WTC11 (cell line): ENCODE data around the gene GDAP1L1. TPM values are rescaled to one million over a fixed set of nuclear protein-coding genes. Genes with fewer than 3 reads are reported as not detected.

Experiments used
- ATAC-seq: fragments of 200-7000 bp; cut with Tn5 transposase; 2 replicates; pipeline ENCODE4 v1.10.0; 2021; ENCODE audit warnings: mild to moderate bottlenecking, moderate library complexity
- CTCF ChIA-PET: fragments of 300-600 bp; sonication (Branson Sonifier 250); formaldehyde crosslinking; loops from one replicate; lab custom pipeline; 2021; ENCODE audit warnings: antibody characterized with exemption; lab: Charles Lee
- POLR2A ChIA-PET: fragments of 350-600 bp; sonication (Branson Sonifier 250); formaldehyde crosslinking; loops from one replicate; lab custom pipeline; 2021; ENCODE audit warnings: antibody characterized with exemption; lab: Charles Lee
- DNase-seq: peaks from one replicate; pipeline ENCODE4 v3.0.0; 2021; ENCODE audit warnings: low spot score
- H3K27ac Mint-ChIP-seq: 2 replicates; pipeline ENCODE4 v1.8.0; 2021; ENCODE audit warnings: mixed read lengths
- H3K27me3 Mint-ChIP-seq: 2 replicates; pipeline ENCODE4 v1.8.0; 2021; ENCODE audit warnings: low read depth, mild to moderate bottlenecking, moderate library complexity, mixed read lengths
- H3K36me3 Mint-ChIP-seq: 2 replicates; pipeline ENCODE4 v1.8.0; 2021; ENCODE audit warnings: mixed read lengths
- H3K4me1 Mint-ChIP-seq: 2 replicates; pipeline ENCODE4 v1.8.0; 2022; ENCODE audit warnings: mixed read lengths
- H3K4me3 Mint-ChIP-seq: 2 replicates; pipeline ENCODE4 v1.8.0; 2021; ENCODE audit warnings: mild to moderate bottlenecking, moderate library complexity, mixed read lengths
- H3K9me3 Mint-ChIP-seq: 2 replicates; pipeline ENCODE4 v1.8.0; 2021; ENCODE audit warnings: mixed read lengths
- ATF2 ChIP-seq: sonication (generic); formaldehyde crosslinking; IDR thresholded peaks from 2 replicates; pipeline ENCODE4 v1.8.1; 2022; ENCODE audit warnings: low read depth, missing genetic modification reagents, borderline replicate concordance
- E2F5 ChIP-seq: sonication (generic); formaldehyde crosslinking; IDR thresholded peaks from 2 replicates; pipeline ENCODE4 v1.8.1; 2022; ENCODE audit warnings: mild to moderate bottlenecking, moderate library complexity, missing genetic modification reagents
- ELF4 ChIP-seq: sonication (generic); formaldehyde crosslinking; IDR thresholded peaks from 2 replicates; pipeline ENCODE4 v1.8.1; 2022; ENCODE audit warnings: low read depth, mild to moderate bottlenecking, moderate library complexity, missing genetic modification reagents
- FOXJ3 ChIP-seq: sonication (generic); formaldehyde crosslinking; IDR thresholded peaks from 2 replicates; pipeline ENCODE4 v1.9.0; 2021; ENCODE audit warnings: missing genetic modification reagents, mild to moderate bottlenecking, borderline replicate concordance
- FOXP1 ChIP-seq: sonication (generic); formaldehyde crosslinking; IDR thresholded peaks from 2 replicates; pipeline ENCODE4 v1.8.0; 2022; ENCODE audit warnings: missing genetic modification reagents, mild to moderate bottlenecking, moderate library complexity, borderline replicate concordance
- GABPB1 ChIP-seq: sonication (generic); formaldehyde crosslinking; IDR thresholded peaks from 2 replicates; pipeline ENCODE4 v1.8.1; 2023; ENCODE audit warnings: mild to moderate bottlenecking, missing genetic modification reagents
- GRHL2 ChIP-seq: fragments of 250-450 bp; sonication (Bioruptor Pico); IDR thresholded peaks from 2 replicates; pipeline ENCODE4 v1.8.0; 2022; ENCODE audit warnings: mild to moderate bottlenecking, moderate library complexity; ENCODE audit not compliant: insufficient replicate concordance, severe bottlenecking
- GTF2I ChIP-seq: fragments of 250-450 bp; sonication (Bioruptor Pico); conservative IDR thresholded peaks from 2 replicates; pipeline ENCODE4 v1.4.0; 2021; ENCODE audit warnings: mild to moderate bottlenecking
- MXD4 ChIP-seq: fragments of 250-450 bp; sonication (Bioruptor Pico); IDR thresholded peaks from 2 replicates; pipeline ENCODE4 v1.8.0; 2021; ENCODE audit warnings: mild to moderate bottlenecking, moderate library complexity, borderline replicate concordance
- NFYB ChIP-seq: sonication (generic); formaldehyde crosslinking; conservative IDR thresholded peaks from 2 replicates; pipeline ENCODE4 v1.8.0; 2022; ENCODE audit warnings: low read depth, missing genetic modification reagents
- NR2C2 ChIP-seq: sonication (generic); formaldehyde crosslinking; IDR thresholded peaks from 2 replicates; pipeline ENCODE4 v1.8.0; 2022; ENCODE audit warnings: mild to moderate bottlenecking, missing genetic modification reagents
- PREB ChIP-seq: sonication (generic); formaldehyde crosslinking; IDR thresholded peaks from 2 replicates; pipeline ENCODE4 v1.8.1; 2022; ENCODE audit warnings: mild to moderate bottlenecking, missing genetic modification reagents, moderate library complexity, borderline replicate concordance
- SMAD3 ChIP-seq: sonication (generic); formaldehyde crosslinking; IDR thresholded peaks from 2 replicates; pipeline ENCODE4 v1.8.0; 2022; ENCODE audit warnings: missing genetic modification reagents, mild to moderate bottlenecking, borderline replicate concordance
- ZMAT4 ChIP-seq: fragments of 250-450 bp; sonication (Bioruptor Pico); IDR thresholded peaks from 2 replicates; pipeline ENCODE4 v1.9.0; 2021; ENCODE audit warnings: mild to moderate bottlenecking
- ZNF396 ChIP-seq: fragments of 250-450 bp; sonication (Bioruptor Pico); IDR thresholded peaks from 2 replicates; pipeline ENCODE4 v1.8.0; 2021; ENCODE audit warnings: mild to moderate bottlenecking, moderate library complexity, borderline replicate concordance
- ZNF423 ChIP-seq: fragments of 250-450 bp; sonication (Bioruptor Pico); IDR thresholded peaks from 2 replicates; pipeline ENCODE4 v2.1.2; 2022; ENCODE audit warnings: mild to moderate bottlenecking, moderate library complexity
- ZNF671 ChIP-seq: fragments of 250-450 bp; sonication (Bioruptor Pico); IDR thresholded peaks from 2 replicates; pipeline ENCODE4 v1.8.0; 2021; ENCODE audit warnings: mild to moderate bottlenecking
- ZSCAN18 ChIP-seq: fragments of 250-450 bp; sonication (Bioruptor Pico); IDR thresholded peaks from 2 replicates; pipeline ENCODE4 v2.1.2; 2022; ENCODE audit warnings: mild to moderate bottlenecking, moderate library complexity
- total RNA-seq: library from RNA; stranded (reverse); gene quantifications from 3 replicates; pipeline ENCODE4 v1.2.3, GENCODE V29; 2021
- TF ChIP-seq, protein P1 (sequence below): sonication (generic); formaldehyde crosslinking; IDR thresholded peaks from 2 replicates; pipeline ENCODE4 v1.8.0; 2023; ENCODE audit warnings: mild to moderate bottlenecking, missing genetic modification reagents
- TF ChIP-seq, protein P2 (sequence below): sonication (generic); formaldehyde crosslinking; IDR thresholded peaks from 2 replicates; pipeline ENCODE4 v1.8.1; 2023; ENCODE audit warnings: mild to moderate bottlenecking, missing genetic modification reagents, moderate library complexity

The GDAP1L1 gene
- total RNA-seq, 1 experiment from 2014 or later: 7.5 TPM

DNA sequence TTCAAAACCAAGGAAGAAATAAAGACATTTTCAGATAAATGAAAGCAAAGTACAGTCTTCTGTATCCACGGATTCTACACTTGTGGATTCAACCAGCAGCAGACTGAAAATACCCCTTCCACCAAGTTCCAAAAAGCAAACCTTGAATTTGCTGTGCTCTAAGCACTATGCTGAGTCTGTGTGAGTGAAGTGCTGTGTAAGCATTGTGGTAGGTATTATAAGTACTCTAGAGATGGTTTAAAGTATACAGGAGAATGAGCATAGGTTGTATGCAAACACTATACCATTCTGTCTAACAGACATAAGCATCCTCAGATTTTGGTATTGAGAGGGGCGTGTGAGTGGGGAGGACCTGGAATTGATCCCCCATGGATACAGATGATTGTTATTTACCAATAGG lies 46.1 kb upstream of the GDAP1L1 start:
- no peak for ATAC-seq
- no peak for DNase-seq

DNA sequence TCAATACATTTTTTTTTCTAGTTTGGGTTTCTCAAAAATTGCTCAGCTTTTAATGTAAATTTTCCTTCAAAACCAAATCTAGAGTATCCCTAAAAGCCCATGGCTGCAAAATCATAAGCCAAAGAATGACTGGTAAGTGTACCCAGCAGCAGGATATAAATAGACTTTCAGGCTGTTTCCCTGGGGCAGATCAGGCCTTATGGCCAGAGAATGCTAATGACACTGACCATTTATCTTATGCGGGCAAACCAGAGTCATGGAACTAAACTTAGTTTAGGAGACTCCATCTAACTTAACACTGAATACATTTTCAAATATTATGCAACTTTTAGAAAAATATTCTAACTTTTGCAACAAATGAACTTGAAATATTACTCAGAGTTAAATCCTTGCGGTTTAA lies 43.9 kb upstream of the GDAP1L1 start:
- Mint-ChIP-seq H3K27me3 (no peaks in the 10 kb centered on the region), H3K4me1 (peaks cover 7% of the 10 kb centered on the region; the same call in 1 of the 2 replicates), H3K9me3 (no peaks in the 10 kb centered on the region), H3K36me3 (peaks cover 51% of the 10 kb centered on the region), H3K4me3 (no peak overlapping the region), H3K27ac (no peak overlapping the region)
- ATAC-seq: no peak
- ChIA-PET POLR2A (no interaction called here), CTCF (interaction anchor here (1.6 kb wide), 1 partner anchor 13 kb away, joined by 5 read pairs; no protein-coding TSS in a partner anchor)
- DNase-seq: no peak
- TF ChIP-seq NFYB (CRISPR knock-in tag) (no peak), ZSCAN18 (CRISPR knock-in tag) (no peak), ZNF396 (CRISPR knock-in tag) (no peak), ELF4 (no peak), NR2C2 (CRISPR knock-in tag) (no peak), GTF2I (CRISPR knock-in tag) (no peak), SMAD3 (CRISPR knock-in tag) (no peak), GRHL2 (CRISPR knock-in tag) (no peak), MXD4 (no peak)
- TF ChIP-seq, protein P1, sequence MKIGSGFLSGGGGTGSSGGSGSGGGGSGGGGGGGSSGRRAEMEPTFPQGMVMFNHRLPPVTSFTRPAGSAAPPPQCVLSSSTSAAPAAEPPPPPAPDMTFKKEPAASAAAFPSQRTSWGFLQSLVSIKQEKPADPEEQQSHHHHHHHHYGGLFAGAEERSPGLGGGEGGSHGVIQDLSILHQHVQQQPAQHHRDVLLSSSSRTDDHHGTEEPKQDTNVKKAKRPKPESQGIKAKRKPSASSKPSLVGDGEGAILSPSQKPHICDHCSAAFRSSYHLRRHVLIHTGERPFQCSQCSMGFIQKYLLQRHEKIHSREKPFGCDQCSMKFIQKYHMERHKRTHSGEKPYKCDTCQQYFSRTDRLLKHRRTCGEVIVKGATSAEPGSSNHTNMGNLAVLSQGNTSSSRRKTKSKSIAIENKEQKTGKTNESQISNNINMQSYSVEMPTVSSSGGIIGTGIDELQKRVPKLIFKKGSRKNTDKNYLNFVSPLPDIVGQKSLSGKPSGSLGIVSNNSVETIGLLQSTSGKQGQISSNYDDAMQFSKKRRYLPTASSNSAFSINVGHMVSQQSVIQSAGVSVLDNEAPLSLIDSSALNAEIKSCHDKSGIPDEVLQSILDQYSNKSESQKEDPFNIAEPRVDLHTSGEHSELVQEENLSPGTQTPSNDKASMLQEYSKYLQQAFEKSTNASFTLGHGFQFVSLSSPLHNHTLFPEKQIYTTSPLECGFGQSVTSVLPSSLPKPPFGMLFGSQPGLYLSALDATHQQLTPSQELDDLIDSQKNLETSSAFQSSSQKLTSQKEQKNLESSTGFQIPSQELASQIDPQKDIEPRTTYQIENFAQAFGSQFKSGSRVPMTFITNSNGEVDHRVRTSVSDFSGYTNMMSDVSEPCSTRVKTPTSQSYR (CRISPR knock-in tag): no peak

More for the DNA sequence above, 46.1 kb upstream of the GDAP1L1 start:
- ChIA-PET POLR2A (no interaction called here), CTCF (no interaction called here)
- Mint-ChIP-seq H3K4me3 (no peak overlapping the region), H3K27ac (no peak overlapping the region), H3K4me1 (no peaks in the 10 kb centered on the region), H3K27me3 (no peaks in the 10 kb centered on the region), H3K36me3 (peaks cover 59% of the 10 kb centered on the region), H3K9me3 (no peaks in the 10 kb centered on the region)
- TF ChIP-seq, protein P1 (CRISPR knock-in tag): no peak
- TF ChIP-seq GABPB1 (CRISPR knock-in tag) (no peak), FOXJ3 (CRISPR knock-in tag) (no peak), PREB (no peak), FOXP1 (CRISPR knock-in tag) (no peak), E2F5 (CRISPR knock-in tag) (no peak), GRHL2 (CRISPR knock-in tag) (no peak), ZNF671 (CRISPR knock-in tag) (no peak), ZMAT4 (CRISPR knock-in tag) (no peak), ATF2 (CRISPR knock-in tag) (no peak), ZNF423 (no peak)
- TF ChIP-seq, protein P2, sequence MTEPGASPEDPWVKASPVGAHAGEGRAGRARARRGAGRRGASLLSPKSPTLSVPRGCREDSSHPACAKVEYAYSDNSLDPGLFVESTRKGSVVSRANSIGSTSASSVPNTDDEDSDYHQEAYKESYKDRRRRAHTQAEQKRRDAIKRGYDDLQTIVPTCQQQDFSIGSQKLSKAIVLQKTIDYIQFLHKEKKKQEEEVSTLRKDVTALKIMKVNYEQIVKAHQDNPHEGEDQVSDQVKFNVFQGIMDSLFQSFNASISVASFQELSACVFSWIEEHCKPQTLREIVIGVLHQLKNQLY (CRISPR knock-in tag): no peak
